ACC112 (cell line): ENCODE measurements around the gene PRELP.

Experiments used
- H2AFZ ChIP-seq: fragments of 200-600 bp; sonication (generic); one replicate; pipeline ENCODE4 v1.6.0; 2017; ENCODE audit warnings: antibody characterized with exemption, low read length; ENCODE audit not compliant: unreplicated experiment
- H3K27ac ChIP-seq: fragments of 200-600 bp; sonication (generic); 2 replicates; pipeline ENCODE4 v1.5.1; 2014; ENCODE audit warnings: low read depth, mild to moderate bottlenecking, antibody characterized with exemption, low read length, moderate library complexity
- H3K27me3 ChIP-seq: fragments of 200-600 bp; sonication (generic); 2 replicates; pipeline ENCODE4 v1.6.1; 2014; ENCODE audit warnings: mild to moderate bottlenecking, antibody characterized with exemption, low read length, moderate library complexity, mixed read lengths; ENCODE audit not compliant: insufficient read depth
- H3K36me3 ChIP-seq: fragments of 200-600 bp; sonication (generic); 2 replicates; pipeline ENCODE4 v1.6.1; 2016; ENCODE audit warnings: mild to moderate bottlenecking, antibody characterized with exemption, low read length, moderate library complexity, mixed read lengths; ENCODE audit not compliant: insufficient read depth
- H3K4me1 ChIP-seq: fragments of 200-600 bp; sonication (generic); one replicate; pipeline ENCODE4 v1.6.1; 2016; ENCODE audit warnings: low read length, mixed read lengths; ENCODE audit not compliant: insufficient read depth, unreplicated experiment, control insufficient read depth
- H3K4me3 ChIP-seq: fragments of 200-600 bp; sonication (generic); 2 replicates; pipeline ENCODE4 v1.5.1; 2014; ENCODE audit warnings: mild to moderate bottlenecking, low read depth, low read length
- H3K79me2 ChIP-seq: fragments of 200-600 bp; sonication (generic); one replicate; pipeline ENCODE4 v1.6.0; 2016; ENCODE audit warnings: low read length; ENCODE audit not compliant: control insufficient read depth, unreplicated experiment, insufficient read depth

The PRELP gene

DNA sequence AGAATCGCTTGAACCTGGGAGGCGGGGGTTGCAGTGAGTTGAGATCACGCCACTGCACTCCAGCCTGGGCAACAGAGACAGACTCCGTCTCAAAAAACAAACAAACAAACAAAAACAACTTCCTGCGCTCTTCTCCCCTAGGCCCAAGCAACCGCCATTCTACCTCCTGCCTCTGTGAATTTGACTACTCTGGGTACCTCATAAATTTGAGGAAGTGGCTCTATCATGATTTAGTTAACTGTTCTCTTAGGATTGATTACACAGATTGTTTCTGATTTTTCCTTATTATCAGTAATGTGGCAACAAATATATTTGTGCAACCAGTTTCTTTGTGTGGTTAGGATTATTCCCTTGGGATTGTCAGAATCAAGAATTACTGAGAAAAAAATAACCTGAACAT lies 48.1 kb downstream of the PRELP start:
- no peaks in the 10 kb centered on the region for H3K27me3 ChIP-seq
- H3K79me2 ChIP-seq, result no peaks in the 10 kb centered on the region
- no peak overlapping the region for H3K4me3 ChIP-seq
- no peak overlapping the region for H2AFZ ChIP-seq
- H3K27ac ChIP-seq, result no peak overlapping the region
- H3K36me3 ChIP-seq, result no peaks in the 10 kb centered on the region
- peaks cover 29% of the 10 kb centered on the region for H3K4me1 ChIP-seq

GRCh38 chr1:203524152-203524551 lies 48.5 kb downstream of the PRELP start:
- no peaks in the 10 kb centered on the region for H3K79me2 ChIP-seq
- H3K36me3 ChIP-seq, result no peaks in the 10 kb centered on the region
- no peak overlapping the region for H3K4me3 ChIP-seq
- peaks cover 34% of the 10 kb centered on the region for H3K4me1 ChIP-seq
- H3K27ac ChIP-seq, result no peak overlapping the region
- no peaks in the 10 kb centered on the region for H3K27me3 ChIP-seq
- H2AFZ ChIP-seq, result no peak overlapping the region

DNA sequence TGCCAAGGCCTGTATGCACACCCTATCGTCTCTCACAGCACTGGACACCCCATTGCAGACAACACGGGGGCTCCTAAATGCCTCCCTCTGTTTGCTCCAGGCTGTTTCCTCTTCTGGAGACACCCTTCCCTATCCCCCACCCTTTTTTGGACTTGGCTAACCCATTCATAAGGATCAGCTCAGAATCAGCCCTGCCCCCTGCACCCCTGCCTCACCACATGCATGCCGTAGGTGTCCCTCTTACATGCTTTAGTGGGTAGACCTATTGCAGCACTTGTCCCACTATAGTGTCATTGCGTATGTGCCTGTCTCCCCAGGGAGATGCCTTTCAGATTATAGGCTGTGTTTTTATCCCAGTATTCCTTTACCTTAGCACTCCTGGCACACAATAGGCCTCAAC lies 49.2 kb downstream of the PRELP start:
- H3K4me3 ChIP-seq, result no peak overlapping the region
- no peaks in the 10 kb centered on the region for H3K79me2 ChIP-seq
- H3K4me1 ChIP-seq, result peaks cover 37% of the 10 kb centered on the region
- no peaks in the 10 kb centered on the region for H3K36me3 ChIP-seq
- H3K27me3 ChIP-seq, result no peaks in the 10 kb centered on the region
- H2AFZ ChIP-seq, result no peak overlapping the region
- H3K27ac ChIP-seq, result no peak overlapping the region

DNA sequence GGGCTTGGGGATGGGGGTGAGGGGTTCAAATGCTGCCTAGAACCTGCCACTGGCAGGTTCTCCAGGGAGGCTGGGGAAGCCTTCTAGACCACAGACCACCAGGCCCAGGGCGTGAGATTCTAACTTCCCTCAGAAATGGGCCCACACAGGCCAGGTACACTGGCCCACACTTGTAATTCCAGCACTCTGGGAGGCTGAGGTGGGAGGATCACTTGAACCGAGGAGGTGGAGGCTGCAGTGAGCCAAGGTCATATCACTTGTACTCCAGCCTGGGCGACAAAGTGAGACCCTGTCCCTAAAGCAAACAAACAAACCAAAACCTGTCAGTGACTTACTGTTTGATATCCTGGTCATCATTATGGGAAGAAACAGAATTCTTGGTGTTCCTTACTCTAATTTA lies 50.1 kb downstream of the PRELP start:
- Histone ChIP-seq H3K27ac (no peak overlapping the region), H2AFZ (no peak overlapping the region), H3K4me3 (no peak overlapping the region), H3K27me3 (no peaks in the 10 kb centered on the region), H3K79me2 (no peaks in the 10 kb centered on the region), H3K4me1 (peaks cover 29% of the 10 kb centered on the region), H3K36me3 (no peaks in the 10 kb centered on the region)

- Histone ChIP-seq H3K79me2 (no peaks in the 10 kb centered on the region), H3K4me1 (peaks cover 24% of the 10 kb centered on the region), H3K27me3 (no peaks in the 10 kb centered on the region), H2AFZ (no peak overlapping the region), H3K4me3 (no peak overlapping the region), H3K36me3 (no peaks in the 10 kb centered on the region), H3K27ac (no peak overlapping the region)
Observed at GRCh38 chr1:203526130-203526529, 50.5 kb downstream of the PRELP start.

DNA sequence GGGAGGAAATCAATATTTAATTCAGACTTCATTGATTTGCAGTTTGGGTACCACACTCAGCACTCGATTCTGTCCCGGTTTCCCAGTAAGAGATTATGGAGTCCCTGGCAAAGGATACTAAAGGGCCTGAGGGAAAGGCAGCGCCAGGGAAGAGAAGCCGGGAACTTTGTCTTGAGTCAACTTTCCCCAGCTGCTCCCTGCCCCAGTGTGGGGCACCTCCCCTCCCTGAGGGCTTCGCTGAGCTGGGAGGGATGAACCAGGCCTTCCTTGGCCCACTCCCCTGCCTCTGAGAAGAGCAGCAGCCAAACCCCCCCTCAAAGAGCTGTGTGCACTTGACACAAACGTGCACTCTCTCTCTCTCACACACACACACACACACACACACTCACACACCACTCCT lies 51.0 kb downstream of the PRELP start:
- Histone ChIP-seq H2AFZ (no peak overlapping the region), H3K27ac (no peak overlapping the region), H3K27me3 (no peaks in the 10 kb centered on the region), H3K79me2 (no peaks in the 10 kb centered on the region), H3K4me1 (peaks cover 22% of the 10 kb centered on the region), H3K4me3 (no peak overlapping the region), H3K36me3 (no peaks in the 10 kb centered on the region)

GRCh38 chr1:203527013-203527412 lies 51.4 kb downstream of the PRELP start:
- peaks cover 18% of the 10 kb centered on the region for H3K4me1 ChIP-seq
- no peaks in the 10 kb centered on the region for H3K36me3 ChIP-seq
- H3K27me3 ChIP-seq, result no peaks in the 10 kb centered on the region
- H2AFZ ChIP-seq, result no peak overlapping the region
- no peak overlapping the region for H3K27ac ChIP-seq
- no peak overlapping the region for H3K4me3 ChIP-seq
- no peaks in the 10 kb centered on the region for H3K79me2 ChIP-seq

GRCh38 chr1:203528063-203528462 lies 52.5 kb downstream of the PRELP start:
- Histone ChIP-seq H3K4me1 (peaks cover 18% of the 10 kb centered on the region), H3K27ac (no peak overlapping the region), H3K79me2 (no peaks in the 10 kb centered on the region), H3K4me3 (no peak overlapping the region), H3K27me3 (no peaks in the 10 kb centered on the region), H3K36me3 (no peaks in the 10 kb centered on the region), H2AFZ (no peak overlapping the region)

GRCh38 chr1:203528976-203529835 lies 53.6 kb downstream of the PRELP start:
- Histone ChIP-seq H3K36me3 (no peaks in the 10 kb centered on the region), H3K27ac (no peak overlapping the region; the same call in 1 of the 2 replicates), H2AFZ (peak overlapping the region; percentile 59), H3K79me2 (no peaks in the 10 kb centered on the region), H3K4me3 (no peak overlapping the region), H3K27me3 (no peaks in the 10 kb centered on the region), H3K4me1 (peaks cover 26% of the 10 kb centered on the region)

DNA sequence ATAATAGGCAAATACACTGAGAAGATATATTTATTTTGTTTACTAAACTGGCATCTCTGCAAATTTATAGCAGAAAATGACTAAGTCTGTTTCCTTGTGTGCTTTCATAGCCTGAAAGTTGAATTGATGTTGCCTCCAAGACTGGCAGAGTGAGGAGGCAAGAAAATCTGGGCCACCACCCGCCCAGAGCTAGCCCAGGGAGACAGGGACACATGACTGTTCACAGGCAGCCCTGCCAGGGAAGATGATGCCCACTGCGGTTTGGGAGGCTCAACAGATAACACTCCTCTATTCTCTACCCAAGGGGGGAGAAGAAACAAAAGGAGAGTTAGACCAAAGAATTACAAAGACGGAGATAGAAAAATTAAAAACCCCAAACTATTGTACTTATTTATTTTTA lies 55.5 kb downstream of the PRELP start:
- Histone ChIP-seq H3K27me3 (no peaks in the 10 kb centered on the region), H3K27ac (no peak overlapping the region), H3K4me1 (peaks cover 44% of the 10 kb centered on the region), H2AFZ (no peak overlapping the region), H3K4me3 (no peak overlapping the region), H3K79me2 (no peaks in the 10 kb centered on the region), H3K36me3 (no peaks in the 10 kb centered on the region)

DNA sequence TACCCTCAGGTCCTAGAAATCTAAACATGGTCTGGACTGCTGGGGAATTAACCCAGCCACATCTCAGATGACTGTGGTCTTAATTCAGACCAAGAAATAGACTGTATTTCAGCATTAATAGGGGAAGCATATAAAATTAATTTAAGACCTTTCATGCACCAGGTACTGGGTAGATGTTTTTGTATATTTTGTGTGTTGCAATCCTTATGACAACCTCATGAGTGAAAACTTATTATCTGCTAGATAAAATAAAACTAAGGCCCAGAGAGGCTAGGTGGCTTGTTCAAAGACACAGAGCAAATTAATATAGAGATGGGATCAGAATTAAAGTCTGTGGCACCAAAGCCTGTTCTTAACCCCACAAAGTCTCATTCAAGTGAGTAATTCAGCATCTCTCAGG lies 58.4 kb downstream of the PRELP start:
- Histone ChIP-seq H3K79me2 (no peaks in the 10 kb centered on the region), H3K27ac (peak overlapping the region; percentile 87), H3K4me3 (peak overlapping the region; percentile 26), H3K4me1 (peaks cover 57% of the 10 kb centered on the region), H3K36me3 (no peaks in the 10 kb centered on the region), H3K27me3 (no peaks in the 10 kb centered on the region), H2AFZ (no peak overlapping the region)
